IPS-11a (cell line): Measurements from ENCODE around the gene ZNF746.

Source experiments
- H3K4me3 ChIP-seq: one replicate; pipeline ENCODE4 v1.5.1; 2013; ENCODE audit warnings: low read depth, low read length, control low read depth

The ZNF746 gene

GRCh38 chr7:149490083-149490760 lies 7.4 kb downstream of the ZNF746 start:
- no peak overlapping the region for H3K4me3 ChIP-seq

- H3K4me3 ChIP-seq: no peak overlapping the region
Measured at GRCh38 chr7:149489391-149490024, 8.1 kb downstream of the ZNF746 start.

GRCh38 chr7:149479568-149479967 lies 18.0 kb downstream of the ZNF746 start:
- H3K4me3 ChIP-seq: no peak overlapping the region

- no peak overlapping the region for H3K4me3 ChIP-seq
Measured at GRCh38 chr7:149478754-149479153, 18.9 kb downstream of the ZNF746 start.

- H3K4me3 ChIP-seq: no peak overlapping the region
Measured at GRCh38 chr7:149477494-149478443, 19.8 kb downstream of the ZNF746 start.

GRCh38 chr7:149476791-149477190 lies 20.8 kb downstream of the ZNF746 start:
- H3K4me3 ChIP-seq: no peak overlapping the region

- H3K4me3 ChIP-seq: no peak overlapping the region
Measured at GRCh38 chr7:149475121-149476045, 22.2 kb downstream of the ZNF746 start.

- no peak overlapping the region for H3K4me3 ChIP-seq
Measured at GRCh38 chr7:149474309-149475120, 23.1 kb downstream of the ZNF746 start.

GRCh38 chr7:149473251-149473650 lies 24.4 kb downstream of the ZNF746 start:
- H3K4me3 ChIP-seq: no peak overlapping the region

- H3K4me3 ChIP-seq: no peak overlapping the region
Measured at GRCh38 chr7:149471289-149471953, 26.2 kb downstream of the ZNF746 start.

- H3K4me3 ChIP-seq: no peak overlapping the region
Measured at GRCh38 chr7:149469806-149470205, 27.8 kb downstream of the ZNF746 start.

GRCh38 chr7:149468208-149468607 lies 29.4 kb downstream of the ZNF746 start:
- no peak overlapping the region for H3K4me3 ChIP-seq

- no peak overlapping the region for H3K4me3 ChIP-seq
Measured at GRCh38 chr7:149467321-149467859, 30.2 kb downstream of the ZNF746 start.

- no peak overlapping the region for H3K4me3 ChIP-seq
Measured at GRCh38 chr7:149466364-149466763, 31.2 kb downstream of the ZNF746 start.

GRCh38 chr7:149463500-149464161 lies 34.0 kb downstream of the ZNF746 start:
- no peak overlapping the region for H3K4me3 ChIP-seq

GRCh38 chr7:149462101-149462520 lies 35.5 kb downstream of the ZNF746 start:
- no peak overlapping the region for H3K4me3 ChIP-seq

GRCh38 chr7:149460493-149461277 lies 36.9 kb downstream of the ZNF746 start, which contains the start of gene ZNF777:
ZNF777 (minus strand) TSS chr7:149461062; CDS start chr7:149456022, 5,040 bp downstream.
- H3K4me3 ChIP-seq: peak within 1 kb of the TSS; percentile 62
